Neural cell (in vitro differentiated cells): ENCODE results near the gene CST11. TPM values are rescaled to one million over a fixed set of nuclear protein-coding genes. Genes with fewer than 3 reads are reported as not detected.

Experiments
- H2AFZ ChIP-seq: fragments of 200-600, 300-800 bp; sonication (generic), shearing (Covaris generic); 2 replicates; pipeline ENCODE4 v1.6.0; 2014; ENCODE audit warnings: low read depth, mild to moderate bottlenecking, antibody characterized with exemption, low read length, moderate library complexity
- H3F3A ChIP-seq: fragments of 200-600 bp; shearing (Covaris generic); 2 replicates; pipeline ENCODE4 v1.6.1; 2016; ENCODE audit warnings: mild to moderate bottlenecking, moderate library complexity, mixed read lengths, antibody characterized with exemption, low read length; ENCODE audit not compliant: insufficient read depth, poor library complexity, severe bottlenecking
- H3K27ac ChIP-seq: fragments of 200-600, 300-800 bp; sonication (generic), shearing (Covaris generic); 2 replicates; pipeline ENCODE4 v1.5.1; 2014; ENCODE audit warnings: mild to moderate bottlenecking, low read length, moderate library complexity
- H3K27me3 ChIP-seq: fragments of 300-800, 200-600 bp; sonication (generic), shearing (Covaris generic); 2 replicates; pipeline ENCODE4 v1.6.0; 2014; ENCODE audit warnings: mild to moderate bottlenecking, low read depth, low read length, moderate library complexity; ENCODE audit not compliant: insufficient read depth
- H3K36me3 ChIP-seq: fragments of 300-800, 200-600 bp; sonication (generic), shearing (Covaris generic); 2 replicates; pipeline ENCODE4 v1.5.1; 2014; ENCODE audit warnings: mild to moderate bottlenecking, antibody characterized with exemption, low read length, moderate library complexity; ENCODE audit not compliant: insufficient read depth
- H3K4me2 ChIP-seq: fragments of 300-800, 200-600 bp; sonication (generic), shearing (Covaris generic); 2 replicates; pipeline ENCODE4 v1.6.0; 2014; ENCODE audit warnings: mild to moderate bottlenecking, low read length
- H3K4me3 ChIP-seq: fragments of 300-800, 200-600 bp; sonication (generic), shearing (Covaris generic); 2 replicates; pipeline ENCODE4 v1.5.1; 2014; ENCODE audit warnings: mild to moderate bottlenecking, low read length, moderate library complexity
- H3K79me2 ChIP-seq: fragments of 200-600 bp; shearing (Covaris generic); replicated peaks from 2 replicates; pipeline ENCODE4 v1.6.0; 2014; ENCODE audit warnings: mild to moderate bottlenecking, low read length, moderate library complexity; ENCODE audit not compliant: insufficient read depth
- H3K9ac ChIP-seq: fragments of 300-800, 200-600 bp; sonication (generic), shearing (Covaris generic); 2 replicates; pipeline ENCODE4 v1.6.1; 2016; ENCODE audit warnings: mild to moderate bottlenecking, low read length, mixed read lengths
- H3K9me2 ChIP-seq: fragments of 200-600 bp; shearing (Covaris generic); 2 replicates; pipeline ENCODE4 v1.6.1; 2016; ENCODE audit warnings: mild to moderate bottlenecking, low read length, mixed read lengths; ENCODE audit not compliant: insufficient read depth
- H3K9me3 ChIP-seq: fragments of 200-600, 300-800 bp; sonication (generic), shearing (Covaris generic); 2 replicates; pipeline ENCODE4 v1.6.1; 2016; ENCODE audit warnings: mild to moderate bottlenecking, mixed run types, low read length, moderate library complexity, mixed read lengths
- H4K20me1 ChIP-seq: fragments of 200-600 bp; shearing (Covaris generic); 2 replicates; pipeline ENCODE4 v1.6.1; 2016; ENCODE audit warnings: mild to moderate bottlenecking, mixed run types; ENCODE audit not compliant: insufficient read depth
- CTCF ChIP-seq: fragments of 450-650 bp; IDR thresholded peaks from 2 replicates; pipeline ENCODE4 v1.5.1; 2014; ENCODE audit warnings: antibody characterized with exemption, mild to moderate bottlenecking, moderate library complexity; ENCODE audit not compliant: poor library complexity, severe bottlenecking
- EP300 ChIP-seq: fragments of 450-650 bp; conservative IDR thresholded peaks from 2 replicates; pipeline ENCODE4 v1.6.1; 2014; ENCODE audit warnings: antibody characterized with exemption, mild to moderate bottlenecking, moderate library complexity; ENCODE audit not compliant: poor library complexity, severe bottlenecking
- EZH2 ChIP-seq: fragments of 200-600, 300-800 bp; shearing (Covaris generic), sonication (generic); IDR thresholded peaks from 2 replicates; pipeline ENCODE4 v1.6.1; 2014; ENCODE audit warnings: antibody characterized with exemption, low read length, borderline replicate concordance, mild to moderate bottlenecking; ENCODE audit not compliant: insufficient read depth, poor library complexity, severe bottlenecking
- MXI1 ChIP-seq: fragments of 450-650 bp; conservative IDR thresholded peaks from 2 replicates; pipeline ENCODE4 v1.6.1; 2014; ENCODE audit warnings: antibody characterized with exemption, mild to moderate bottlenecking; ENCODE audit not compliant: poor library complexity, severe bottlenecking
- POLR2AphosphoS5 ChIP-seq: IDR thresholded peaks from 2 replicates; pipeline ENCODE4 v1.6.1; 2012
- RAD21 ChIP-seq: fragments of 450-650 bp; conservative IDR thresholded peaks from 2 replicates; pipeline ENCODE4 v1.6.1; 2014; ENCODE audit warnings: antibody characterized with exemption, mild to moderate bottlenecking, moderate library complexity
- REST ChIP-seq: IDR thresholded peaks from 2 replicates; pipeline ENCODE4 v1.6.1; 2012; ENCODE audit warnings: borderline replicate concordance
- SMC3 ChIP-seq: fragments of 450-650 bp; conservative IDR thresholded peaks from 2 replicates; pipeline ENCODE4 v1.6.1; 2014; ENCODE audit warnings: antibody characterized with exemption, mild to moderate bottlenecking, moderate library complexity; ENCODE audit not compliant: poor library complexity
- TAF1 ChIP-seq: IDR thresholded peaks from 2 replicates; pipeline ENCODE4 v1.6.1; 2012; ENCODE audit warnings: low read depth
- polyA plus RNA-seq: library from polyadenylated mRNA; depleted of rRNA; stranded (reverse); fragments of >200 nt; gene quantifications from 2 replicates; pipeline ENCODE4 v1.2.3, GENCODE V29; 2014

Gene CST11
- polyA plus RNA-seq, 1 donor from 2014 or later: not detected

- TF ChIP-seq TAF1 (no peak), REST (no peak), MXI1 (no peak), EP300 (no peak), CTCF (no peak), RAD21 (no peak), POLR2AphosphoS5 (no peak), SMC3 (no peak), EZH2 (no peak)
- H3K9ac ChIP-seq: no peak overlapping the region
Measured at GRCh38 chr20:23434521-23435313, 18.0 kb downstream of the CST11 start.

GRCh38 chr20:23433628-23434027, 19.0 kb downstream of the CST11 start:
- Histone ChIP-seq H4K20me1 (no peaks in the 10 kb centered on the region), H3K27me3 (no peaks in the 10 kb centered on the region), H3K36me3 (no peaks in the 10 kb centered on the region), H3K9me3 (no peaks in the 10 kb centered on the region), H3K4me3 (no peak overlapping the region), H3K4me2 (no peak overlapping the region), H3K9ac (no peak overlapping the region), H3K79me2 (no peaks in the 10 kb centered on the region), H3F3A (no peaks in the 10 kb centered on the region), H2AFZ (no peak overlapping the region), H3K27ac (no peak overlapping the region), H3K9me2 (no peaks in the 10 kb centered on the region)
- TF ChIP-seq SMC3 (no peak), POLR2AphosphoS5 (no peak), EZH2 (no peak), REST (no peak), EP300 (no peak), CTCF (no peak), RAD21 (no peak), TAF1 (no peak), MXI1 (no peak)

More at GRCh38 chr20:23434521-23435313, 18.0 kb downstream of the CST11 start:
- Histone ChIP-seq H3K4me3 (no peak overlapping the region), H3K9me3 (no peaks in the 10 kb centered on the region), H4K20me1 (no peaks in the 10 kb centered on the region), H2AFZ (no peak overlapping the region), H3K9me2 (no peaks in the 10 kb centered on the region), H3K27me3 (no peaks in the 10 kb centered on the region), H3K4me2 (no peak overlapping the region), H3F3A (no peaks in the 10 kb centered on the region), H3K79me2 (no peaks in the 10 kb centered on the region), H3K27ac (no peak overlapping the region), H3K36me3 (no peaks in the 10 kb centered on the region)
